GM12878 (cell line): Measurements from ENCODE around the gene ZBED2. TPM values are rescaled to one million over a fixed set of nuclear protein-coding genes. Genes with fewer than 3 reads are reported as not detected.

Experiments used
- E2F4 ChIP-seq: IDR thresholded peaks from 2 replicates; pipeline ENCODE4 v1.6.1; 2012; ENCODE audit warnings: low read depth, low read length, improper control_type of control experiment
- HDAC2 ChIP-seq: fragments of 200-600 bp; sonication (generic); IDR thresholded peaks from 2 replicates; pipeline ENCODE4 v1.6.1; 2017
- IRF3 ChIP-seq: fragments of 450-650 bp; IDR thresholded peaks from 2 replicates; pipeline ENCODE4 v1.6.1; 2014; ENCODE audit warnings: mild to moderate bottlenecking
- IRF4 ChIP-seq: IDR thresholded peaks from 2 replicates; pipeline ENCODE4 v1.6.1; 2011; ENCODE audit warnings: low read depth, low read length
- SRF ChIP-seq, 2 experiments: IDR thresholded peaks; 2 replicates each; pipeline ENCODE4 v1.6.1; 2011; ENCODE audit warnings: low read depth in 2 of 2, low read length in 2 of 2, mild to moderate bottlenecking in 1 of 2, moderate library complexity in 1 of 2
- TBL1XR1 ChIP-seq: IDR thresholded peaks from 2 replicates; pipeline ENCODE4 v1.6.1; 2012; ENCODE audit warnings: low read depth, low read length, improper control_type of control experiment
- ZBTB4 ChIP-seq: fragments of 450-650 bp; formaldehyde crosslinking; IDR thresholded peaks from 2 replicates; pipeline ENCODE4 v1.4.0; 2022; ENCODE audit warnings: mild to moderate bottlenecking, moderate library complexity
- ZNF207 ChIP-seq: fragments of 450-650 bp; IDR thresholded peaks from 2 replicates; pipeline ENCODE4 v1.6.1; 2014; ENCODE audit warnings: antibody characterized with exemption, mild to moderate bottlenecking, borderline replicate concordance
- ZNF384 ChIP-seq: IDR thresholded peaks from 2 replicates; pipeline ENCODE4 v1.6.1; 2012; ENCODE audit warnings: low read depth, mild to moderate bottlenecking, low read length, improper control_type of control experiment, borderline replicate concordance
- ZNF622 ChIP-seq: fragments of 450-650 bp; IDR thresholded peaks from 2 replicates; pipeline ENCODE4 v1.6.1; 2017; ENCODE audit warnings: mild to moderate bottlenecking, inconsistent platforms
- polyA plus RNA-seq, 11 experiments: library from polyadenylated mRNA; depleted of rRNA in 4 of 11; unstranded in 6 of 11; stranded (reverse) in 5 of 11; fragments of >200 nt; fragmentation: Nextera tagmentation in 4 of 11; fragmentation: Illumina TruSeq in 1 of 11; extraction: Ambion mirVana in 4 of 11; extraction: Trizol in 1 of 11; gene quantifications; 1 replicate in 1 of 11; 2 replicates in 10 of 11; pipeline versions ENCODE4 v1.2.1 to v1.2.3, GENCODE V29; 2011 to 2016; ENCODE audit warnings: inconsistent platforms in 2 of 11, missing spikeins in 2 of 11, low read depth in 1 of 11
- total RNA-seq, 4 experiments: library from RNA; depleted of rRNA in 3 of 4; stranded (reverse); fragments of >200 nt in 3 of 4; fragmentation: Illumina TruSeq in 1 of 4; extraction: Trizol in 1 of 4; gene quantifications; 2 replicates each; pipeline versions ENCODE4 v1.2.1 to v1.2.3, GENCODE V29; 2013 to 2021

ZBED2 gene
- total and polyA plus RNA-seq, 10 of the 15 experiments (the other 5 are each of a cell fraction or from before 2014, with no cell fraction given) = 0.02 to 0.24 (median 0.08) TPM; not detected in 3

- TF ChIP-seq ZBTB4 (CRISPR knock-in tag) = no peak
- TF ChIP-seq HDAC2 = no peak
- no peak for TF ChIP-seq IRF4
- TF ChIP-seq ZNF207 = no peak
- TF ChIP-seq E2F4 = no peak
- TF ChIP-seq ZNF384 = no peak
- no peak for TF ChIP-seq ZNF622
- no peak for TF ChIP-seq TBL1XR1
- TF ChIP-seq IRF3 = no peak
- TF ChIP-seq SRF (IDR thresholded peaks at IDR 0.05; ENCODE audit: low read depth in 2 of 2, low read length in 2 of 2) = no peak
These were observed 41.3 kb upstream of the ZBED2 start (continued) for GRCh38 chr3:111636366-111636885.
